DMS114 treated with DMSO at 0.1 percent for 48 hours (cell line): ENCODE measurements around the gene ZDHHC8.

Experiments used
- DNase-seq: peaks from one replicate; lab custom pipeline; 2025; ENCODE audit not compliant: unreplicated experiment; lab: John Stamatoyannopoulos, UW

ZDHHC8 gene

DNA sequence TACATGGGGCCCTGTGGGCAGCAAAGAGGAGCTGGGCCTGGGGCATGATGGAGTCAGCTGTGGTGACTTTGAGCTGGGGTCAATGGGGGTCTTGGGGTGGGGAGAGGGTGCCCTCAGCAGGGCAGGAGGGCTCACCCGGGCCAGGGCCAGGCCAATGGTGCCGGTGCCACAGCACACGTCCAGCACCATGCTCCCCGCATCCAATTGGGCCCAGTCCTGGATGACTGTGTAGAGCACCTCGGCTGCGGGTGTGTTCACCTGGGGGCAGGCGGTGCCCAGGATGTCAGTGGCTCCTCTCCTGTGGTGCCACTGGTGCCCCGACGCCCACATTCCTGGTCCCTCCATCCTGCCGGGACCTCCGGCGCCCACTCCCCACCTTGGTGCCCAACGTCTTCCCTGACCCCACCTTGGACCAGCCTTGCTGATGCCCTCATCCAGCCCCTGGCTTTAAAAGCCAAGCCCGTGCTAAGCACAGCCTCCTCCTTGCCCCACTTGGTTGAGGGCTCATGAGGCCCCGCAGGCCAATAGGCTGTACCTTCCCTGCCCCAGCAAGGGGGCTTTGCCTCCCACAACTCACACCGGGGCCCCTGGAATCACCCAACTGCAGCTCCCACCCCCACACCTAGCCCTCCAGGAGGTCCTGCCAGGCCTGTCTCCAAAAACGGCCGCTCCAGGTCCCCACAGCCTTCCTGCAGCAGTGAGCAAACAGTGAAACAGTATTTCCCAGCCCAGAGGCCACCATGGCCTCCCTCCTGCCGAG, 17.9 kb upstream of the ZDHHC8 start:
- DNase-seq, result no peak

DNA sequence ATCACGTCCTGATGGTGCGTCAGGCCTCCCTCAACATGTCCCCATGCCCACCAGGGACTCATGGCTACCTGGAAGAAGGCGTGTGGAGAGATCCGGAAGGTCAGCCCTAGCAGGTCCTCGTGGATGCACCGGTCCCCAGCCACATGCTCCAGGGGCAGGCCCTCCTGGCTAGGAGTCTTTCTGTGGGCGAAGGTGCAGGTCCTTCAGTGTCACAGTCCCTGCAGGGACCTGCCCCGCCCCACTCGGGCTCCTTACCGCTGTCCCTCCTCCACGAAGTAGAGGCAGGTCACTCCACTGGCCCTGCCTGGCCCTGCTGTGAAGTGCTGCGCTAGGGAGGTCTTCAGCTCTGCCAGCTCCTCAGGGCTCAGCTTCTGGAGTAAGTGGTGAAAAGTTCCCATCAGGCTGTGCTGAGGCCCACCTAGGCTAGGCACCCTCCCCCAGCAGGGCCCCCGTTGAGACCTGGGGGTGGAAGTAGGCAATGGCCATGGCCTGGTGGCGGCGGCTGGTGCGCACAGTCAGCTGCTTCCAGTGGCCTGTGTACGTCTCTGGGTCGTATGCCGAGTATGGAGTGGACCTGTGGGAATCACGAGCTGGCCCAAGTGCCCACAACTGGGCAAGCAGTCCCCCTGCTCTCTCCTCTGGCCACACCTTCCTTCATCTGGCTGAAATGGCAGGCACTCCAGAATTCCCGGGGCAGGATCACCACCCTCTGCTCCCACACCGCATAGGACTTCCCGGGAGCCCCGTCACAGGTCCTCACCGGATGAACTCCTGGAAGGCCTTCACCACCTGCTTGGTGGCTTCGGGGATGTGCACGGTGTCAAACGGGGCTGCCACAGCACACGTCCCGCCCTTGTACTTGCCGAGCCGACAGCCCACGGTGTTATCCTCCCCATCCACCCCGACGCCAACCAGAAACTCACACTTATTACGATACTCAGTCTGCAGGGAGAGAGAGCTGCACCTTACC, 16.8 kb upstream of the ZDHHC8 start:
- no peak for DNase-seq

DNA sequence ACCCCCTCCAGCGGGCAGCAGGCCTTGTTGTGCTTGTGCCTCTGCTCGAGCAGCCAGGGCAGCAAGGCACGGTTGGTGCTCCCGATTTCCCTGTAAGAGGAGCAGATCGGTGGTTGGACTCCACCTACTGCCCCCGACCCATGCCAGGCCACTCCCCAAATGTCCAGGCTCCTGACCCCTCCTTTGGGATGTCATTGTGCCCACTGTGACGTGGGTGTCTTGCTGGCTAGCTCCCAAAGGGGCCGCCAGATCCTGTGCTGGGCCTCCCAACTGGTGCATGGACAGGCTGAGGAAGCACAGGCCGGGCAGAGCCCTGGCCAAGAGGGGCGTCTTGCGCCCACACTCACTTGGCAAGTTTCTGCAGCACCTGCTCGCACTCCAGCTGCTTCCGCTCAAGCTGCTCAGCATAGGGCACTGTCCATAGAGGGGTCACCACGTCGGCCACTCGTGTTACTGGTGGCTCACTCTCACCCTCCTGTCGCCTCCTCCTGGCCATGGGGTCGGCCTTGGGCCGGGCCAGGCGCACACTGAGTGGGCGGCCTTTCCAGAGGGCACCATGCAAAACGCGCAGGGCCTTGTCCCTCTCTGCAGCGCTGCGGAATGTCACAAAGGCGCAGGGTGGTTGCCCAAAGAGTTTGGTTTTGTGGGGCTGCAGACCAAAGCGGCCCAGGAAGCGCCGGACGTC, 15.8 kb upstream of the ZDHHC8 start, which contains the start of gene RANBP1:
TSS of gene RANBP1 (plus strand) at position 414 of the 685 bp plus-strand sequence. CDS start at position 495, 81 bp downstream.
- DNase-seq, result no peak

DNA sequence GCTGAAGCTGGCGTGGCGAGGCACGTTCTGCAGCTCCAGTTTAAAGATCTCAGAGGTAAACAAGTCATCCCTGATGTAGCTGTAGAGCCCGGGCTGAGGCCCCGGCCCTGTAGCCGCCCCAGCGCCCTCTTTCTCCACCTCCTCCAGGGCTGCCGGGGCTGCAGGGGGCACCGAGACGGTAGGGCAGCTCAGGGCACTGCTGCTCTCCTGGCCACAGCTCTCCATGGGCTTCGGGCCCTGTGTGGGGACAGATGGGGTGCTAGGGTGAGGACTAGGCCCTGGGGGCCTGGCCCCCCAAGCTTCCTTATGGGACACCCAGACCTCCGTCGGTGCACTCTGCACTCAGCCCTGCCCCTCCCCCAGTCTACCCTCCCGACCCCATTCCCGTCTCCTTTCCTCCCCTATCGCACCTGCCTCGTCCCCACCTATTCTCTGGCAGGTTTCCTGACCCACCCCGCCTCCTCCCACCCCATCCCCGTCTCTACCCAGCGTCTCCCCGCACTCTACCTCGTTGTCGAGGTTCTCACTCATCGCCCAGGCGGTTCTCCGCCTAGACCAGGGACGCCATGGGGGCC, 15.1 kb upstream of the ZDHHC8 start:
- no peak for DNase-seq

DNA sequence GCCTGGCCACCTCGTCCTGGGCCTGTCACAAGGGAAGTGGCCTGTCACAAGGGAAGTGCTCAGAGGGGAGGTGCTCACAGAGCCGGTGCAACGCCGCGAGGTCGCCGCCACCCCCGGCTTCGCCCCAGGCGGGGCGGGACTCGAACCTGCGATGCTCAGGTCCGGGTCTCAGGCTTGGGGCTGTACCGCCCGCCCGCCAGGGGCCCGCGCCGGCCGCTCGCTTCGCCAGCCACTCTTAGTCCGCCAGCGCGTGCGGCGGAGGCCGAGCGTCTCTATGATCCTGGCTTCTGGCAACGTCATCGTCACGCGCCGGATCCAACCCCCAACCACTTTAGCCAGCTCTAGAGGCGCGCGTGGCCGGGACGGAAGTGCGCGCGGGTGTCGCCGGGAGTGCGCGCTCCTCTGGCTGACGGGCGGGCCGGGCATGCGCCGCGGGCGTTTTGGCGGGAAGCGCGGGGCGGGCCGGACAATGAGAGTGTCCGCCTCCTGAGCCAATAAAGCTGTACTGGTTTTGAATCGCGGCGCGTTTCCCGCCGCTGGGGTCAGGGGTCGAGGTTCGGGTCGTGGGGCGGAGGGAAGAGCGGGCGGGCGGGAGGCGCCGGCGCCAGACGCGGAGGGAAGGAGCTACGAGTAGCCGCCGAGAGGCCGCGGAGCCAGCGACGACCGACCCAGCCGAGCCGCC, 14.5 kb upstream of the ZDHHC8 start, which contains the start of gene TRMT2A:
TSS of gene TRMT2A (minus strand) at position 276 of the 682 bp plus-strand sequence. CDS start 320 bp downstream, outside the sequence.
- DNase-seq, result peak; percentile 90

DNA sequence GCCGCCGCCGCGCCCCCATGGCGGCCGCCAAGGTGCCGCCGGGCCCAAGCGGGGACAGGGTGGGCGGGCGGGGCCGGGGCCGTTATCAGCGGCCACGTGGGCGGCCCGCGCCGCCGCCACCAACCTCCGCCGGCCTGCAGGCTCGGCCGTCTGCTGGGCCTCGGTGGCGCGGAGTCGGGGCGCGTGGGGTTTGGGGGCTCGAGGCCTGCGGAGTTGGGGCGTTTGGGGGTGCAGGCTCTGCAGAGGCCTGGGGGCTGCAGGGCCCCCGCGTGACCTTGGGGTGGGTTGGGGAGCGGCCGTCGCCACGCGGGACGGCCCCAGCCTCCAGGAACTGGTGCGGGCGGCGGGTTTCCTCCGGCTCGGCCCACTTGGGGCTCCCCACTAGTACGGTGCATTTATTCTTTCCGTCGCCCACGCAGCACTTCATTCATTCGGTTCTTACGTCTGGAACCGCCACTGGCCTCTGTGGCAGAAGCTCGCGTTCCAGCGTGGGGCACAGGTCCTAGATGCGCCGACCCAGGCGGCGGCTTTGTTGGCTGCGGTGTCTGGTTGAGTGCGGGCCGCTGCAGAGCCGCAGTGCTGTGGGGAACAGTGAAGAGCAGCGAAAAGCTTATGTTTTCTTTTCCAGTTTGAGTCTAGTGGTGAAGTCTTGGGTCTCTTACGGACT, 13.8 kb upstream of the ZDHHC8 start:
- DNase-seq, result no peak

DNA sequence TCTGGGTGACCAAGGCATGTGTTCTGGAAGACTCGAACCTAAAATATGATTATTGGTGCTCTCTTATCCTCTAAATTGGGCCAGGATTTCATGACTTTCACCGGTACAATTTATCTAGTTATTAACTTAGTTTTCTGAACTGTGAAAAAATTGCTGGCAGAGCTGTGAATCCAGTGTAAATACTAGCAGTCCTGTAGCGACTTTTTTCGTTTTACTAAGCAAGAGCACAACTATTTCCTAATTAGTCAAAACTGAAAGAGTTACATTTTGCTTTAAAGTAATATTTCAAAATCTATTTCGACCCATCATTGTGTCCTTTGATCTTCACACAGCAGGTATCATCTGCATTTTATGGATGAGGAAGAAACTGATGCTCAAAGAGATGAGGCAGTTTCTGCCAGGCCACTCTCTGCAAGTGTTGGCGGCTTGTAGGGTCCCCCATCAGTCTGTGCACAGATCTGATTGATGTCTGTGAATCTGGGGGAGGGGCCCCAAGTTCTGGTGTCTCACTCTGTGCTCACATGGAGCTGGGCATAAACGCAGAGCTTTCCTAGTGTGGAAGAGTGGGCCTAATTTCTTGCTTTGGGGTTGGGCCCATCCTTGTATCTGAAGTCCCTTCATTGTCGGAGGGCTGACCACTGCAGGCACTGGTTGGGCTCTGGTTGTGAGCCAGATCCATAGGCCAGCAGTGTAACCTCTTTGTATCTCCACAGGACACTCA, 13.1 kb upstream of the ZDHHC8 start:
- no peak for DNase-seq

DNA sequence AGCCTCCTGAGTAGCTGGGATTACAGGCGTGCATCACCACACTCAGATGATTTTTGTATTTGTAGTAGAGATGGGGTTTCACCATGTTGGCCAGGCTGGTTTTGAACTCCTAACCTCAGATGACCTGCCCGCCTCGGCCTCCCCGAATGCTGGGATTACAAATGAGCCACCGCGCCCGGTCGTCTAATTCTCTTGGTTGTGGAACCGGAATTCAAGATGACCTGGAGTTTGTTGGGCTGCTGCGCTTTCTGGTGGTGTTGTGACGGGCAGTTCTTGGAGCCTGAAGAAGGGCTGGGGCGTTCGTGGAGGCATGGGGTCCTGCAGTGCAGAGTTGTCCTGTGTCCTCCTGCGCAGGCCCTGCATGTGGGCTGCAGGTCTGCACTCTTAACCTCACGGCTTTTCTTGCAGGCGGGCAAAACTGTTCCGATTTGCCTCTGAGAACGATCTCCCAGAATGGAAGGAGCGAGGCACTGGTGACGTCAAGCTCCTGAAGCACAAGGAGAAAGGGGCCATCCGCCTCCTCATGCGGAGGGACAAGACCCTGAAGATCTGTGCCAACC, 9.7 kb upstream of the ZDHHC8 start:
- no peak for DNase-seq

DNA sequence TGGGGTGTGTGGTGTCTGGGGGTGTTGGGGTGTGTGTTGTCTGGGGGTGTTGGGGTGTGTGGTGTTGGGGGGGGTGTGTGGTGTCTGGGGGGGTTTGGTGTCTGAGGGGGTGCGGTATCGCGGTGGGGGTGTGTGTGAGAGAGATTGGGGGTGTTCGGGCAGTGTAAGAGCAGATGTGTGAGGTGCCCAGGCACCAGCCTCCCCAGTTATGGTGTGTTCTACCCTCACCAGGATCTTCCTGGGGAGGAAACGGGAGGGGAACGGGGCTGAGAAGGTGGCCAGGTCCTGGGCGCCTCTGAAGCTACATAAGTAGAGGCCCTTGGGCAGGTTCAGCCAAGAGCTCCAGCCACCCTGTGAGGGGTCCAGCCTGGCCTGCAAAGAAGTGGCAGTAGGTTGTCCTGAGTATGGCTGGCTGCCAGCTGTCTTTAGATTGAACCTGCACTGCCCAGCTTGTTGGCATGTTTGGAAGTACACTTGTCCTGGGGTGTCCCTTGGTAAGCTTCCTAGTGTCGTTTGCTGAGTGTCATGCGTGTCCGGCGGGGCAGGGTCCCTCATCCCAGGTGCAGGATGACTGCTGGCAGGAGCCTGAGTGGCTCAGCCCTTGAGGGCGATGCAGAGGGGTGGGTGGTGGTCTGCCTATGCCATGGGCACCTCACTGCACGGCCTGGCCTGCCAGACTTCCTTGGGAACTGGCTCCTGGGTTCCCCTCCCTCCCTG, 8.1 kb upstream of the ZDHHC8 start:
- DNase-seq, result no peak

DNA sequence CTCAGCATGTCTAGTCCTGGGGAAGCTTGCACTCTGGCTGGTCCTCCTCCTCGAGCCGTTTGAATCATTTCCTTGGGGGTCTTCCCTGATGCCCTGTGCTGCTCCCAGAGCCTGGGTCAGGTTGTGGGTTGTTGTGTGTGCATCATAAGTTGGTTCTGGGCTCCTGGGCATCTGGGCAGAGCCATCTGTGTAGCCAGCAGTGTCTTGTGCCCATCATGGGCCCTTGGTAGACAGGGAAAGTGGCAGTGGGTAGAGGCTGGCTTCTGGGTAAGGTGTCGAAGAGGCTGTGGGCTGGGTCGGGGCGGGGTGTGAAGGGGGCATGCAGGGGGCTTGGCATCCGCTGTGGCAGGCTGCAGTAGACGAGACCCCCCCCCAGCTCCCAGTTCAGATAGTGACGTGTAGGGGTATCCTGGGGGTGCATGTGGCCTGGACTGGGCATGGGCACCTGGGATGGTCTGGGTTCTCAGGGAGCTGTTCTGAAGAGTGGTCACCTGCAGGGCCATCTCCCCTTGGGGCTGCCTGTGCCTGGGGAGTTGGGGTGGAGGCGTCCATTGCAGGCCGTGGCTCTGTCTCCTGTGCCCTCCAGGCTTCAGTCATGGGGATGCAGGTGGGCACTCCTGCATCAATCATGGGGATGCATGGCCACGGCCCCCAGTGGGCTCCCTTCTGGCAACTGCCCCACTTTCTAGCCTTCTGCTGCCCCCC, 7.4 kb upstream of the ZDHHC8 start:
- no peak for DNase-seq

DNA sequence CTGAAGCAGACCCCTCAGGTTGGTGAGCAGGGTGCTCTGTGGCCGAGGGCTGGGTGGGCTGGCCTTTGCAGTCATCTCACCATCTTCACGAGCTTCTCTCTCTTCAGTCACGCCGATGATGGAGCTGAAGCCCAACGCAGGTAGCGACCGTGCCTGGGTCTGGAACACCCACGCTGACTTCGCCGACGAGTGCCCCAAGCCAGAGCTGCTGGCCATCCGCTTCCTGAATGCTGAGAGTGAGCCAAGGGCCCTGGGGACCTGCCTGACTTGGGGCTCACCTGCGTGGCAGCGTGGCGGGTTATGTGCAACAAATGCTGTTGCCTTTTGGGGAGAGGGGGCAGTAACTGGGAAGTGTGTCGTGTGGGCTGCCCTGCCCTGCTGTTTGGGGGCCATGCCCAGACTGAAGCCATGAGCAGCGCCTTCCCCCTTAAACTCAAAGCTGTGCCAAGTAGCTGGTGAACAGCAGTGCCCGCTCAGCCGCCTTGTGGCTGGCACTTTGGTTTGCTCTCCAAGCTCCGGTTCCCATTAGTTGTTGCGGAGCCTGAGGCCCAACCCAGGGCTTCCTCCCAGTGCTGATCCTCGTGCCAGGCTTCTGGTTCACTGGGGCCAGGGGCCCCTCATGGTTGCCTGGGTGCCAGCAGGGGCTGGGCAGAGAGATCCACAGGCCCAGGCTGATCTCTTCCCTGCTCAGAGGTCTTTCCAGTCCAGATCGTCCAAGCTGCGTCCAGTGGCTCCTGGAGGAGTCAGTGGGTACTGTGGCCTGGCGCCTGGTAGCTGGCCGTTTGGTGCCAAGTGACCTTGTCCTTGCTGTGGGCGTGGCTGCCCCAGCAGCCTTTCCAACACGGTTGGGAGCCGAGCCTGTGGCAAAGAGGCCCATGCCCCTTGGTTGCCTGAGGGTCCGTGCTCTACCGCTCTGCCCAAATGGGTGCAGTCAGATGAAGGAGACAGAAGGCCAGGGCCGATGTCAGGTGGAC, 6.1 kb upstream of the ZDHHC8 start:
- DNase-seq, result no peak

DNA sequence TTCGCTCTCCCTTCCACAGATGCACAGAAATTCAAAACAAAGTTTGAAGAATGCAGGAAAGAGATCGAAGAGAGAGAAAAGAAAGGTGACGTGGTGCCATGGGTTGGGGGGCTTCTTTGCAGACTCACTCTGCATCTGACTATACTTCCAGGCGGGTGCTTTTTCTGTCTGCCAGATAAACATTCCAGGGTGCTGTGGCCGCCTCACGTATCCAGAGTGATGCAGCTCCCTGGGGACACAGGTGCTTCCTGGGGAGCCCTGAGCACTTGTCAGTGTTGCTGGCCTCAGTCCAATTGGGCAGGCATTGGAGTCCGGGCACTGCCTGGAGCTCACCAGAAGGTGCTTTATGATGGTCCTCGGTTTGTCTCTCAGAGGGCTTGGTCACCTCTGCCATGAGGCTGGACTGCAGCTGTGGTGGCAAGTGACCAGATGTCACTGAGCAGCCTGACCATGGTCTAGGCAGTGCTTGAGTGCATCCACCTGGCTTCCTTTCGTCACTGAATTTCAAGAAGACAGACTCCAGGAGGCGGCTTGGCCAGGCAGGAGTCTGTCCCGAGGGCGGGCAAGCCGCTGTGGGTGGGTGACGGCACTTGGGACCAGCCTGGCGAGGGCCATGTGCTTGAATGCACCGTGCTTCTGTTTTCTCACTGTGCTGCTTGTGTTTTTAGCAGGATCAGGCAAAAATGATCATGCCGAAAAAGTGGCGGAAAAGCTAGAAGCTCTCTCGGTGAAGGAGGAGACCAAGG, 5.1 kb upstream of the ZDHHC8 start:
- no peak for DNase-seq

DNA sequence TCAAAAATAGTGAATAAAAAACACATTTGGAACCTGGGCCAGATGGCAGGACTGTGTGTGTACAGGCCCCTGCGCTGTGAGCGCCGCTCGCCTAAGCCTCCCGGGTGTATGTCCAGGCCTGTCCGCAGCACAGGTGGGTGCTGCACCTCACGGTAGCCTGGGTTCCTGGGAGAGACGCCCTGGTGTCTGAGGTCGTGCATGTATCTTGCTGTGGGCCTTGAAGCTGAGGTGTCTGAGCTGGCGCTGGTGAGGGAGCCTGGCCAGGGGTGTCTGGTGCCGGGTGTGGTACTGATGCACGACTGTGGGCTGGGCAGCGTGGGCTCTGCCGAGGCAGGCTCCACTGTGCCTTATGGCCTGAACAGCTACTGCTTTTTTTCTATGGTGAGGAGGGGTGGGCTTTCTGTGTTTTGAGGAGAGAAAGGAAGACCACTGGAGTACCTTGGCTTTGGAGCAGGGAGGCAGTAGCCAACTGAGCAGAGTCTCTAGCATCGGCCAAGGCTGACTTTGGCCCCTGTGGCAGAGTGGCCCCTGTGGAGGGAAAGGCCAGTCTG, 4.2 kb upstream of the ZDHHC8 start:
- no peak for DNase-seq

DNA sequence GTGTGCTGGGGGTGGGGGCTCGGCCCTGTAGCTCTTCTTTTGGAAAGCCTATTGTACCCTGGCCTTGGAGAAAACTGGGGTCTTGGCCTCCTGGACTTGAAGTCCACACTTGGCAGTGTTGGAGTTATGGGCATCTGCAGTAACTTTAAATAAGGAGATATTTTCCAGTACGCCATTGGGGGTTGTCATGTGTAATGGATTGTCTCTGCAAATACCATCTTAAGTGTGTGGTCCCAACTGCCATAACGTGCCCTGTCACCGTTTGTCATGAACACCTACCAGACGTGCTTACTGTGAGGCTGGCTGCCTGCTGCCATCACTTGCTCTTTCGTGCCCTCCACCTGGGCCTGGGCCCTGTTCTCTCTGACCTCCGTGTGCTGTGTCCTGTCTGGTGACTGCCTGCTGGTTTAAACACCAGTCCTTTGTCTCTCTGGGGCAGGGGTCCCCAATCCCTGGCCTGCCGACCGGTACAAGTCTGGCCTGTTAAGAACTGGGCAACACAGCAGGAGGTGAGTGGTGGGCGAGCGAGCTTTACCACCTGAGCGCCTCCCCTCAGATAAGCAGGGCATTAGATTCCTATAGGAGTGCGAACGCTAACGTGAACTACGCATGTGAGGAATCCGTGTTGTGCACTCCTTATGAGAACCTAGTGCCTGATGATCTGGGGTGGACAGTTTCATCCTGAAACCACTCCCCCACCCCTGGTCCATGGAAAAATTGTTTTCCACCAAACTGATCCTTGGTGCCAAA, 3.6 kb upstream of the ZDHHC8 start:
- no peak for DNase-seq

DNA sequence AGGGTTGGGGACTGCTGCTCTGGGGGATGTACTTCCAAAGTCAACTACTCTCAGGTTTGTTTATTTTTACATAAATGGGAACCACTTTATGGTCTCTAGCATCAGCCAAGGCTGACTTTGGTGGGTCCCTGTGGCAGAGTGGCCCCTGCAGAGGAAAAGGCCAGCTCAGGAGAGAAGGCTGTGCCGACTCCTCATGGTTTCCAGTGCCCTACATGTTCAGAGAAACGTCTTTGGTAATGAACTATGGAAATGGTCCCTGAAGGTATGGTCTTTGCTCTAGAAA, 3.0 kb upstream of the ZDHHC8 start:
- DNase-seq, result no peak
